IMR-90 (cell line): ENCODE measurements around the gene PTBP1. TPM values are rescaled to one million over a fixed set of nuclear protein-coding genes. Genes with fewer than 3 reads are reported as not detected.

Source experiments
- ATAC-seq: fragments of 200-7000 bp; cut with Tn5 transposase; 2 replicates; pipeline ENCODE4 v1.9.1; 2020; ENCODE audit warnings: low read depth, mild to moderate bottlenecking, moderate library complexity
- BruUV-seq: library from RNA; stranded (reverse); fragments of 400-500 nt; replicated peaks from 2 replicates; lab custom pipeline; 2021; lab: Mats Ljungman, UMichigan
- CTCF ChIA-PET: fragments of 300-600 bp; formaldehyde crosslinking; extraction: SDS; loops from one replicate; lab custom pipeline; 2021; ENCODE audit warnings: antibody characterized with exemption; lab: Yijun Ruan, JAX
- POLR2A ChIA-PET: fragments of 300-600 bp; sonication (Branson Sonifier 250); formaldehyde crosslinking; loops from one replicate; lab custom pipeline; 2022; ENCODE audit warnings: antibody characterized with exemption; ENCODE audit not compliant: unreplicated experiment; lab: Charles Lee
- DNase-seq: peaks from one replicate; pipeline ENCODE4 v3.0.0; 2013
- H2AFZ ChIP-seq: replicated peaks from 2 replicates; pipeline ENCODE3; 2013; ENCODE audit warnings: low read length, mild to moderate bottlenecking; ENCODE audit not compliant: poor library complexity
- H2AK5ac ChIP-seq: 2 replicates; pipeline ENCODE4 v1.6.1; 2013; ENCODE audit warnings: low read depth, low read length, inconsistent platforms
- H2AK9ac ChIP-seq: replicated peaks from 2 replicates; pipeline ENCODE3; 2013; ENCODE audit warnings: mild to moderate bottlenecking, low read depth, low read length, moderate library complexity; ENCODE audit not compliant: poor library complexity
- H2BK120ac ChIP-seq: 2 replicates; pipeline ENCODE4 v1.6.1; 2013; ENCODE audit warnings: low read depth, low read length, inconsistent platforms
- H2BK15ac ChIP-seq: 3 replicates; pipeline ENCODE4 v1.6.1; 2013; ENCODE audit warnings: low read depth, low read length, inconsistent platforms
- H2BK20ac ChIP-seq: 2 replicates; pipeline ENCODE4 v1.6.1; 2013; ENCODE audit warnings: low read depth, mild to moderate bottlenecking, inconsistent platforms, low read length, moderate library complexity
- H2BK5ac ChIP-seq: 2 replicates; pipeline ENCODE4 v1.6.1; 2013; ENCODE audit warnings: mild to moderate bottlenecking, low read depth, low read length, inconsistent platforms; ENCODE audit not compliant: poor library complexity, severe bottlenecking
- H3K14ac ChIP-seq: replicated peaks from 2 replicates; pipeline ENCODE4 v1.6.1; 2013; ENCODE audit warnings: low read depth, low read length, inconsistent platforms
- H3K18ac ChIP-seq: 2 replicates; pipeline ENCODE4 v1.6.1; 2013; ENCODE audit warnings: low read depth, low read length, control low read depth
- H3K23ac ChIP-seq: 2 replicates; pipeline ENCODE4 v1.6.1; 2013; ENCODE audit warnings: low read depth, low read length, inconsistent platforms
- H3K27ac ChIP-seq: 2 replicates; pipeline ENCODE4 v1.5.1; 2013; ENCODE audit warnings: mild to moderate bottlenecking, control low read depth, low read length; ENCODE audit not compliant: insufficient read depth
- H3K27me3 ChIP-seq: 2 replicates; pipeline ENCODE4 v1.6.1; 2013; ENCODE audit warnings: low read length; ENCODE audit not compliant: control insufficient read depth, insufficient read depth
- H3K36me3 ChIP-seq: 2 replicates; pipeline ENCODE4 v1.6.1; 2013; ENCODE audit warnings: low read length, mixed read lengths; ENCODE audit not compliant: control insufficient read depth, insufficient read depth
- H3K4ac ChIP-seq: 2 replicates; pipeline ENCODE4 v1.6.1; 2013; ENCODE audit warnings: low read depth, low read length, inconsistent platforms
- H3K4me1 ChIP-seq: 2 replicates; pipeline ENCODE4 v1.6.1; 2013; ENCODE audit warnings: low read length, mixed read lengths; ENCODE audit not compliant: control insufficient read depth, insufficient read depth
- H3K4me2 ChIP-seq: 2 replicates; pipeline ENCODE4 v1.6.1; 2013; ENCODE audit warnings: low read depth, mild to moderate bottlenecking, control low read depth, low read length, moderate library complexity
- H3K4me3 ChIP-seq: 2 replicates; pipeline ENCODE4 v1.5.1; 2013; ENCODE audit warnings: low read depth, mild to moderate bottlenecking, control low read depth, low read length, moderate library complexity; ENCODE audit not compliant: insufficient read depth
- H3K56ac ChIP-seq: 2 replicates; pipeline ENCODE4 v1.6.1; 2013; ENCODE audit warnings: low read length, inconsistent platforms; ENCODE audit not compliant: insufficient read depth; ENCODE audit errors: extremely low read depth
- H3K79me1 ChIP-seq, 2 experiments: 2 replicates each; pipeline ENCODE4 v1.6.1; 2013; ENCODE audit warnings: low read length in 2 of 2, inconsistent platforms in 1 of 2, low read depth in 1 of 2
- H3K9ac ChIP-seq: 2 replicates; pipeline ENCODE4 v1.6.1; 2013; ENCODE audit warnings: low read depth, low read length, control low read depth
- H3K9me1 ChIP-seq: 2 replicates; pipeline ENCODE4 v1.6.1; 2013; ENCODE audit warnings: low read length, inconsistent platforms; ENCODE audit not compliant: insufficient read depth
- H3K9me3 ChIP-seq: 2 replicates; pipeline ENCODE4 v1.6.1; 2013; ENCODE audit warnings: low read length; ENCODE audit not compliant: control insufficient read depth, insufficient read depth
- H4K20me1 ChIP-seq: 2 replicates; pipeline ENCODE4 v1.6.1; 2013; ENCODE audit warnings: low read length, inconsistent platforms; ENCODE audit not compliant: insufficient read depth
- H4K5ac ChIP-seq: 2 replicates; pipeline ENCODE4 v1.6.1; 2013; ENCODE audit warnings: mild to moderate bottlenecking, low read depth, low read length, control low read depth
- H4K8ac ChIP-seq, 2 experiments: 2 replicates each; pipeline ENCODE4 v1.6.1; 2013; ENCODE audit warnings: low read depth in 2 of 2, low read length in 2 of 2, control low read depth in 1 of 2, inconsistent platforms in 1 of 2
- H4K91ac ChIP-seq: 2 replicates; pipeline ENCODE4 v1.6.1; 2013; ENCODE audit warnings: low read depth, low read length, inconsistent platforms; ENCODE audit not compliant: insufficient read depth
- CEBPB ChIP-seq: IDR thresholded peaks from 2 replicates; pipeline ENCODE4 v1.6.1; 2012; ENCODE audit warnings: low read depth, low read length, improper control_type of control experiment
- CTCF ChIP-seq: conservative IDR thresholded peaks from 2 replicates; pipeline ENCODE4 v1.5.1; 2012; ENCODE audit warnings: mild to moderate bottlenecking, low read depth, low read length, improper control_type of control experiment
- RAD21 ChIP-seq: IDR thresholded peaks from 2 replicates; pipeline ENCODE4 v1.6.1; 2012; ENCODE audit warnings: low read length, improper control_type of control experiment
- RCOR1 ChIP-seq: IDR thresholded peaks from 2 replicates; pipeline ENCODE4 v1.6.1; 2012; ENCODE audit warnings: mild to moderate bottlenecking, low read length, improper control_type of control experiment; ENCODE audit not compliant: insufficient replicate concordance
- RFX5 ChIP-seq: IDR thresholded peaks from 2 replicates; pipeline ENCODE4 v1.8.0; 2012; ENCODE audit warnings: low read depth, mild to moderate bottlenecking, low read length, moderate library complexity
- USF2 ChIP-seq: fragments of 150-350 bp; IDR thresholded peaks from 2 replicates; pipeline ENCODE4 v1.6.1; 2017; ENCODE audit warnings: mild to moderate bottlenecking, antibody characterized with exemption, low read length, low read depth
- WGBS, 2 experiments: methylation state at CpG; one replicate each; pipeline versions ENCODE4 v1.1.5 to v1.1.7; 2013; ENCODE audit warnings: missing lambda C conversion rate in 2 of 2; ENCODE audit not compliant: insufficient read length in 1 of 2; ENCODE audit errors: extremely low coverage in 2 of 2; 5-methylcytosine and 5-hydroxymethylcytosine counted together
- dilution Hi-C: fragments of 300-500 bp; cut with HindIII; formaldehyde crosslinking; loops from one replicate; pipeline ENCODE4 v1.14.3; 2018; ENCODE audit warnings: low sequenced_read_pairs; ENCODE audit not compliant: unreplicated experiment
- in situ Hi-C: fragments of 300-500 bp; cut with MboI; formaldehyde crosslinking; loops from 3 replicates; pipeline ENCODE4 v1.14.3; 2019; ENCODE audit warnings: low sequenced_read_pairs, inconsistent platforms, mixed read lengths
- intact Hi-C: fragments of 100-400 bp; cut with micrococcal nuclease; formaldehyde crosslinking; loops from 2 replicates; pipeline ENCODE4 v1.10.0; 2022
- polyA plus RNA-seq, 3 experiments: library from polyadenylated mRNA; depleted of rRNA; stranded (reverse); fragments of >200 nt; gene quantifications; 2 replicates each; pipeline ENCODE4 v1.2.3, GENCODE V29; 2012; ENCODE audit warnings: low replicate concordance in 1 of 3
- total RNA-seq: library from RNA; depleted of rRNA; stranded (reverse); fragments of >200 nt; gene quantifications from 2 replicates; pipeline ENCODE4 v1.2.3, GENCODE V29; 2012

Gene PTBP1
- total and polyA plus RNA-seq, 2 of the 4 experiments (the other 2 are of a cell fraction): 146 to 269 TPM

GRCh38 chr19:810883-811489 is 13.7 kb downstream of the PTBP1 start:
- dilution Hi-C loops (no loop called here), in situ Hi-C loops (no loop called here), intact Hi-C loops (no loop called here)
- no peak overlapping the region for H3K14ac ChIP-seq
- H2BK120ac ChIP-seq: no peak overlapping the region
- peaks cover 67% of the 10 kb centered on the region for H4K20me1 ChIP-seq
- CTCF ChIA-PET: no interaction called here
- H4K91ac ChIP-seq: no peak overlapping the region
- H3K4me2 ChIP-seq: no peak overlapping the region
- no peak overlapping the region for H2BK15ac ChIP-seq
- no peak overlapping the region for H2AFZ ChIP-seq
- peaks cover 85% of the 10 kb centered on the region for H3K36me3 ChIP-seq
- no peak overlapping the region for H3K27ac ChIP-seq
- BruUV-seq: no TSS peak
- ATAC-seq (no peak), DNase-seq (no peak)
- no peaks in the 10 kb centered on the region for H3K9me3 ChIP-seq
- H4K8ac ChIP-seq: no peak overlapping the region
- H3K56ac ChIP-seq: no peak overlapping the region
- H3K27me3 ChIP-seq: no peaks in the 10 kb centered on the region
- WGBS, 2 experiments: 88% methylated on average over 8 of the region's 25 CpGs; no CpG with 5 or more reads in 1 of the 2 experiments
- no peak for TF ChIP-seq CEBPB
- TF ChIP-seq USF2: no peak
- no peak for TF ChIP-seq CTCF
- no peak for TF ChIP-seq RFX5
- no peak for TF ChIP-seq RAD21
- TF ChIP-seq RCOR1: no peak
- no peak overlapping the region for H3K23ac ChIP-seq
- no peak overlapping the region for H4K5ac ChIP-seq
- POLR2A ChIA-PET: no interaction called here
- no peak overlapping the region for H3K4me3 ChIP-seq
- H2AK9ac ChIP-seq: no peak overlapping the region
- H3K9ac ChIP-seq: no peak overlapping the region
- no peak overlapping the region for H3K4ac ChIP-seq
- peaks cover 11 to 39% of the 10 kb centered on the region in 2 experiments for H3K79me1 ChIP-seq
- no peak overlapping the region for H3K18ac ChIP-seq
- H2BK5ac ChIP-seq: no peak overlapping the region
- H2BK20ac ChIP-seq: no peak overlapping the region
- no peak overlapping the region for H2AK5ac ChIP-seq
- H3K4me1 ChIP-seq: no peaks in the 10 kb centered on the region
- H3K9me1 ChIP-seq: no peaks in the 10 kb centered on the region
